GM18517 (cell line): Measurements from ENCODE around the gene HOXA10.

Experiments
- ATAC-seq: cut with Tn5 transposase; IDR thresholded peaks from one replicate; pipeline ENCODE4 v1.9.1; 2021; ENCODE audit warnings: mild to moderate bottlenecking, moderate library complexity; ENCODE audit not compliant: unreplicated experiment

HOXA10 gene

DNA sequence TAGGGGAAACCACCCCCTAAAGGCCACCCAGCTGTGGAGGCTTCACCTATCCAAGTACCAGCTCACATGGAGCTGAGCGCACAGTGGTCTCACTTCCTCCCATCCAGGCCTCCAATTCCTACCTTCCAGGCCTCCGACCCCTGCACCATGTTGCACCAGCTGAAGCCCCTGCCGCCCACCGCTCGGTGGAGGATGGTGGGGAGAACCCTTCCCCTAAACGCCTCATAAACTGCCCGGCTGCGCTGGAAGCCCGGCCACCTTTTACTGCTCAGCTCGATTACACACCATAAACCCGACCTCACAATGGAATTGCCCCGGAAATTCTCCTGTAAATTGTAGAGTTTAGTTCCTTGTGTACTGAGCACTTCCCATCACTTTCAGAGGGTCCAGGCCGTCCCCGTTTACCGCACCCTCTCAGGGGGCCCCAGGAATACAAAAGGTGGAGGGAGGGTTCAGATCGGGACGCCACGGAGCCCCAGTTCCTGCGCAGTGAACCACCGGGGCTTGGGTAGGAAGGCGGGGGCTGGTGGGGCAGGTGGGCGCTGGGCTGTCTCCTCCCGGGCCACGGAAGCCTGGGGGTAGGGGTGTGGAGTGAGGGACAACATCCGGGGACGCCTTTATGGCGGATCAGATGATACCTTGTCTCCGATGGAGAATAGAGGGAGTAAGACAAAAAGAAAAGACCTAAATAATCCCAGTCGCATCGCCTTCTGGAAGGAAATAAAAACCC, 16.3 kb downstream of the HOXA10 start:
- no peak for ATAC-seq

DNA sequence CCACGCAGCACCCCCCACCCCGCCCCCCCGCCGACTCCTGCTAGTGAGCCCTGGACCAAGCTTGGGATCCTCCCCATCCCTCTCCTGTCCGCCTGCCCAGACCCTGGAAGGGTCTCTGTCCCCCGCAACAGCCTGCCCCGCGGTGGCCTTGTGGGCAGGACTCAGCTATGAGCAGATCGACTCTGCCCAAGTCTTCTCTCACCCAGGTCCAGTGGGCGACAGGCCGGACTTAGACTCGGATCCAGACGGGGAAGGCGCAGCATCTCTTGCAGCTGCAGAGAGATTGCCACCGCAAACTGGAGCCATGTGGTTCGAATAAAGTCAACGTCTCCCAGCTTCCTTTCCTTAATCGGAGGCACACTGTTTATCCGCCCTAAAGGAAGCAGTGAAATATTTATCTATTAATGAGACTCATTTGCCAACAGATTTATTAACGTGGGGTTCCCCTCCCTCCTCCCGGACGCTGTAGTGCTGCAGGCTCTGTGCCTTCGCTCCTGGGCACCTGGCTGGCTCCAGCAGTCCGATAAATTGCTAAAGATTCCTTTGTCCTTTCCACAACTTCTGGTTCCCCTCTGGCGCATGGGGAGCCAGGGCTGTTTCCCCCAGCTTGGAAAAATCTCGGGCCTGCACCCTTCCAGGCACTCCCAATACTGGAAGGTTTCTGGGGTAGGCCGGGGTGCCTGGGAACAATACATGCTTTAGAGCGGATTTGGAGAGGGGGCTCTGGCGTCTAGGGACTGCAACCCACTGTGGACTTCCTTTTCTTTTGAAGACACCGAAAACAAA, 17.0 kb downstream of the HOXA10 start:
- ATAC-seq, result no peak

DNA sequence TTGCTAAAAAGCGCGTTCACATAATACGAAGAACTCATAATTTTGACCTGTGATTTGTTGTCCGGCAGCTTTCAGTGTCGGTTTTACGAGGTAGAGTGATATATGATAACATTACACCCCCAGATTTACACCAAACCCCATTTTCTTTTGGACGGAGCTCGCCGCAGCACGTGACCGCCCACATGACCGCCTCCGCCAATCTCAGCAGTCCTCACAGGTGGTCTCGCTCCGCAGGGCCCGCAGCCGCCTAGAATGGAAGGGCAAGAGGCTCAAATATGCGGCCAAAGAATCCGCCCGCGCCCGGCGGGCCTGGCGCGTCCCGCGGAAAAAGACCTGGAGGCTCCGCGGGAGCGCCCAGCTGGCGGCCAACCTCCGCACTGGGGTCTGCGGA, 17.6 kb downstream of the HOXA10 start, which contains the start of gene HOXA7:
TSS of gene HOXA7 (minus strand) at position 168 of the 391 bp plus-strand sequence. CDS start at position 38, 130 bp downstream.
- no peak for ATAC-seq

DNA sequence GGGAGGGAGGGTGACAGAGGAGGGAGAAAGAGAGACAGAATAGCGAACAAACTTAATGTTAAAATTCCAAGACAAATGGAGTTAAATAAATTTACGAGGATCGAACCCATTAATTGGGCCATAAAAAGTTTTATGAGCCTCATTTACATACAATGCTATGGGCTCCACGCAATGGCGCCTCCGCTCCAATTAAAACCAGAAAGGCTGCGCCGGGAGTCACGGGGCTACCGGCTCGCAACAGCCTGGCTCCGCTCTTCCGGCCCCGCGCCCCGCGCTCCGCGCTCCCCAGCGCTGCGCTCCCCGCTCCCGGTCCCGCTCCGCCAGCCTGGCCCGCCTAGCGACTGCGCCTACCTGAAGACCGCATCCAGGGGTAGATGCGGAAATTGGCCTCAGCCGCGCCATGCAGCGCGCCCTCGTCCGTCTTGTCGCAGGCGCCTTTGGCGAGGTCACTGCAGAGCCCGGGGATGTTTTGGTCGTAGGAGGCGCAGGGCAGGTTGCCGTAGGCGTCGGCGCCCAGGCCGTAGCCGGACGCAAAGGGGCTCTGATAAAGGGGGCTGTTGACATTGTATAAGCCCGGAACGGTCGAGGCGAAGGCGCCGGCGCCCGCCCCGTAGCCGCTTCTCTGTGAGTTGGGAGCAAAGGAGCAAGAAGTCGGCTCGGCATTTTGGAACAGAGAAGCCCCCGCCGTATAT, 18.2 kb downstream of the HOXA10 start:
- no peak for ATAC-seq

DNA sequence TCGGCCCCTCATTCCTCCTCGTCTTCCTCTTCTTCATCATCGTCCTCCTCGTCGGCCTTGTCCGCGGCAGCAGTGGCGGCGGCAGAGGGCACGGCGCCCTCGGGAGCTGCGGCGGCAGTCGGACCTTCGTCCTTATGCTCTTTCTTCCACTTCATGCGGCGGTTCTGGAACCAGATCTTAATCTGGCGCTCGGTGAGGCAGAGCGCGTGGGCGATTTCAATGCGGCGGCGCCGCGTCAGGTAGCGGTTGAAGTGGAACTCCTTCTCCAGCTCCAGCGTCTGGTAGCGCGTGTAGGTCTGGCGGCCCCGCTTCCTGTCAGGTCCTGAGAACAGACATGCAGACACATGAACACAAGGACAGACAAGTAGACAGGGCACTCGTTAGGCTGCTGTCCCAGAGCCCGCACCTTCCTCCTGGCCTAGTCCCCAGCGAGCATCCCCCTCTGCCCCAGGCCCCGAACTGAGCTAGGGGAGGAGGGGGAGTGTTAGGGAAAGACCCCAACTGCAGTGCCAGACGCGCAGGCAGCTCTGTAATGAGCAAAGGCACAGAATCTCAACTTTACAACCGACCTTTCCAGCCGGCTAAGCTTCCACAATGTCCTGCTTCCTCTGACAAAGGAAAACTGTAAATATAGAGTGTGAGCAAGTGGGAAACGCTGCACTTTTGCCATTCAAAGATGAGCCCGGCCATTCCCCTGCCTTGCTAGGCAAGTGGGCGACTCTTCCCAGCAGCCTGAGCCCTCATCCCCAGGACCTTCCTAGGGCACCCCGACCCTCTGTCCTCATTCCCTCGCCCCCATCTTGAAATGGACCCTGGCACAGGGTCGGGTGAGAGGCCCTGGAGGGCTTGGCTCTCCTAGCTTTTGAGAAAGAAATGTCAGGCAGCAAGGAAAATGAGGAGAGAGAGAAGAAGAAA, 19.0 kb downstream of the HOXA10 start:
- ATAC-seq, result no peak

DNA sequence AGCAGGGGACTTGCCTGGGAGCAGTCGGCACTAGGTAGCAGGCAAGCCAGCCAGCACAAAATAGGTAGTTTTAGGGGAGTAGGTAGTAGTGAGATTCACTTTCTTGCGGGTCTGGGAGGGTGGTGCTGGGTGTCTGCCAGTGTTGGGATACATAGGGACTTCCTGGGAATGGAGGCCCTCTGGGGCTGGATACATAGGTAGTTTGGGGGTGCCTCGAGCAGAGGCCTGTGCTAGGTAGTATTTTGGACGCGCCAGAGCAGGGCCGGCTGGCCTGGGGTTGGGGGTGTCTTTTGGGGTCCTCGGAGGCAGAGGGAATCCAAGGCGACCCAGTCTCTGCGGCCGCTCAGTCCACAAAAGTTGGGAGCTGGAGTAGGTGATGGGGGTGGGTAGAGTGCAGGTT, 19.8 kb downstream of the HOXA10 start:
- no peak for ATAC-seq

DNA sequence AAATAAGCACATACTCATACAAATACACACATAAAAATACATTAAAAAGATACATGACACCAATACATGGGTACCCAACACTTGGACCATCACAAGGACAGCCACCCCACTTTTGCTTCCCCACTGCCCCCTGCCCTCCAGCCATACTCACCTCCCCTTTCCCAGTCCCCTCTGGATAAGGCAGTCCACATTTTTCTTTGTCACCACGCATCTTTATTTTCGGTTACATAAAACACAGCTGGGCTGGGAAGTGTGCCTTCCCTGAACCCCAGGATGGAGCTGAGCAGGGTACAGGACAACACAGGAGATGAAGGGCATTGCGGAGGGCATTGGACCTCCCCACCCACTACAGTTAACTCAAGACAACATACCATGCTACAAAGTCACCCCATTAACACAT, 20.6 kb downstream of the HOXA10 start:
- no peak for ATAC-seq

DNA sequence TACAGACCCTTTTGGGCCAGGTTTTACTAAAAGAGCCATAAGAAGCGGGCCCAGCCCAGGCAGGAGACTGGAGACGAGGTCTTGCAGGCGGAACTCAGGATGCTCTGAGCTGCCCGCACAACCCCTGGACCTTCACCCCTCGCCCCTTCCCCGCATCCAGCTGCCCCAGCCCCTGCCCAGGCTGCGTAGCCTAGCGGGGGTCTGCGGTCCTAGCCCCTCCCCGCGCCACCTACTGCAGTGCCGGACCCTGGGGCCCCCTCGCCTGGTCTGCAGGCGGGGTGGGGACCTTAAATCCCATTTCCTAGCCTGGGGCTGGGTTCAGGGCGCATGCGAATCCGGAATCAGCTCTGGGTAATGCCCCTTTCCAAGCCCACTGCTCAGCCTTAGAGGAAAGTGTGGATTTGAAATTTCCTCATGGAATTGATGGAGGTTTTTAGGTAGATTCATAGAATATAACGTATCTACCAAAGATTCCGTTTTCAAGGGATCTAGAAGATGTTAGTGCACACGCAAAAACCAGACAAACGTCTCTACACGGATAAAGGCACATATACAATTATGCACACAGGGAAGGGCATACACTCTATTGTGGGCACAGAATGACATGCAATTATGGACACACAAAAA, 21.2 kb downstream of the HOXA10 start:
- ATAC-seq, result no peak

DNA sequence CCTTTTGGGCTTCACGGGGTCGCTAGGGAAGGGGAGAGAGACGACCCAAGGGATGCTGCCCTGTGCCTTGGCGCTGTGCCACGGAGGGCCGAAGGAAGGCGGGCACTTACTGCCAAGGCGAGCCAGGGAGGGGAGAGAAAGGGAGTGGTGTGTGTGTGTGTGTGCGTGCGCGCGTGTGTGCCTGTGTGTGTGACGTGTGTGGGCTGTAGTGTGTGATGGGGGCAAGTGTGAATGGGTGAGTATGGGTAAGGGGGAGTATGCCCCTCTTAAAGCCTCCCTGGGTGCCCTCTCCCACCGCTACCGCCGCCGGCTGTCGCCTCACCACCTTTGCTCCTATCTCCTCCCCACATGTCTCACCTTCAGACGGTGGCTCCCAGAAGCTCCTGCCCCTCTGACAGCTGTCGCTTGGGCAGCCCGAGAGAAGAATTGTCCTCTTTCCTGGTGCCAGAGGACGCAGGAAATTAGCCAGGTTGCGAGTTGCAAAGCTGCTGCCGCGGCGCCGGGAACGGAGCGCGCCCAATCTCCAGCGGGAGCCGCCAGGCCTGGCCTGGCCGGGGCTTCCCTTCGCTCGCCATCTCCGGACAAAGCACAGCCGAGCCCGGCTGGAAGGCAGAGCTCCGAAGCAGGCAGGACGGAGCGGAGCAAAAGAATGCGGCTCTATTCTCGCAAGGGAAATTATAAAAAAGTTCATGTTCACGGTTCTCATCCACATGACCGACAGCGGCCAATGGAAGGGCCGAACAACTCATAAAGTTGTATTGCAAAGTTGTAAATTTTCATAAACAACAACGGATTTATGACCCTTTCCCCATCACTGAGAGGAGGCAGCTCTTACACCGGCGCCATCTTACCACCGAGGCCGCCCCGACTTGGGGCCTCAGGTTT, 21.9 kb downstream of the HOXA10 start, which contains the start of gene HOXA3:
TSS of gene HOXA3 (minus strand) at position 653 of the 885 bp plus-strand sequence. CDS start 41,943 bp downstream, outside the sequence.
- no peak for ATAC-seq

DNA sequence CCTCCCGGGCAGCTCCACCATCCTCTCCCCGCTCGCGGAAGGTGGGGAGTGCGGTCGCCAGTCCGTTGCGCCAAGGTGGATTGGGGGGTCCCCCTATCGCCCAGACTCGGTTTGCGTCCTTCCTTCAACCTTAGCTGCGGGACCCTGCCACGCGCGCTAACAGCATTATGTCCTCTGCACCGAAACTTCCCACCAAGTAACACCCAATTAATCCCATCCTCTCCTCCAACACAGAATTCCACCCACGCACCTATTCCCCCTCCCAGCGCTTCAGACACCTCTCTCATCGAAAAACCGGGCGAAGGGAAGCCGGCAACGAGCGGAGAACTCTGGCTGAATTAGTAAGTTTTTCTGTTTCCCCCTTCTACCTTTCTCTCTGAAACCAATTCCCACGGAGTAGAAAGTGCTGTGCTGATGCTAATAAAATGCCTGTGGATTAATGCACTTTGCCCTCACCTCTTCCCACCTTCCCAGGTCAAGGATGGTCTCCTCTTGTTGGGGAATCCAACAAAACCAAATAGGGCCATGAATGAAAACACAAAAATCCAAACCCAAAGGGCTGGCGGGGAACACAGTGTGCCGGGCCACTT, 22.7 kb downstream of the HOXA10 start:
- ATAC-seq, result no peak

DNA sequence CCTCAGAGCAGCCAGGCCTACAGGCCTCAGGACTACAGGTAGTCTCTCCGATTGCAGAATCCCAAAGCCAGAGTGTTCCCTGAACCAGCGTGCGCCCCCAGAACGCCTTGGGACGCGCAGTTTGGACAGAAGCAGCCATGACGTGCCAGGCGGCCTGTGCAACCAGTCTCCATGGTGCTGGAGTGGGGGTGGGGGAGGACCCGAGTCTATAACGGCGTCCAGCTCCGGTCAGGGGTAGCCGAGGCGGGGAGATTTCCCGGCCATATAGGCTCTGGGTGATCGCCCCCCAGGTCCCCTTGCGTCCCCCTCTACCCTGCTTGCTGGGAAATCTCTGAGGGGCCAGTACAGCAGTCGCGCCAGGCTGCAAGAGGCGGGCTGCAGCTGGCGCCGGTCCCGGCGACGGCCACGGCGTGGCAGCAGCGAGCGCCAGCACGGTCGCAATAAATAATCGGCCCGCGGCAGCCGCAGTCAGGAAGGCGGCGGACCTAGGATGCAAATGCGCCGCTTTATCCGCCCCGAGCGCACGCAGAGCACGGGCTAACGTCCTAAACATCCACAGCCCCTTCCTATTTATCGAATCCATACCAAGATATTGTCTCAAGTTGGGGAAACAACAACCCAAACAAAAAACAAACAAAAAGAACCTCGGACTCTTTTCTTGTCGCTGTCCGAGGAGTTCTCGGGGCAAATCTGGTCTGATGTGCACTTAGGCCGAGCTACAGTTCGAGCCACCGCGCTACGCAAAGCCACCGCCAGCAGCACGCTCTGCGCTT, 23.4 kb downstream of the HOXA10 start:
- peak; percentile 67 for ATAC-seq

DNA sequence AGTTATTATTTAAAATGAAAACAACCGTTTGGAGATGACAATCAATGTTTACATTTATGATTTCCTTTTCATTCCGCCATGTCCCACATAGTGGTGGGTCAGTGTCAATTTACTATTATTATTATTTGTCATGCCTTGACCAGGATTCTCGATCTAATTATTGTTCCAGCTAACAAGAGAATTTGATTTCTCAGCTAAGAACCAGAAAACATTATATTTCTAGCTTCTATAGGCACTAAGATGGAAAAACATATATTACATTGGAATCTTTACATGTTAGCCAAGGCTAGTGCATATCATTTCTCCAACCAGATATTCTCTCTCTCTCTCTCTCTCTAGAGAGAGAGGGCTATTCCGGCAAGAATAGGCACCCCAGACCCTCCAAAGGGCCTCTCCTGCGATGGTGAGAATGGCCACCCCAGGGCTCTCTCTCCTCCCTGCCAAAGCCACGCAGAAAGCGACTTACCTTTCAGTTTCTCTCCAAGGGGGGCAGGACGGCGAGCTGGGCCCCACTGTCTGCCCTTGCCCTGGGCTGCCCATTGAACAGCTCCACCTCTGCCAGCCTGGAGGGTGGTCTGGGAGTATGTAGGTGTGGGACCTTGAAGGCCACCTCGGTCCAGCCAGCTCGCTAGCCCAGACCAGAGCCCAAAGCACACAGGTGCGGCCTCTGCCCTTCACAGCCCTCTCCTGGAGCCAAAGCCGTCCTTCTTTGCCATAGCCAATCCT, 24.1 kb downstream of the HOXA10 start:
- ATAC-seq, result no peak

DNA sequence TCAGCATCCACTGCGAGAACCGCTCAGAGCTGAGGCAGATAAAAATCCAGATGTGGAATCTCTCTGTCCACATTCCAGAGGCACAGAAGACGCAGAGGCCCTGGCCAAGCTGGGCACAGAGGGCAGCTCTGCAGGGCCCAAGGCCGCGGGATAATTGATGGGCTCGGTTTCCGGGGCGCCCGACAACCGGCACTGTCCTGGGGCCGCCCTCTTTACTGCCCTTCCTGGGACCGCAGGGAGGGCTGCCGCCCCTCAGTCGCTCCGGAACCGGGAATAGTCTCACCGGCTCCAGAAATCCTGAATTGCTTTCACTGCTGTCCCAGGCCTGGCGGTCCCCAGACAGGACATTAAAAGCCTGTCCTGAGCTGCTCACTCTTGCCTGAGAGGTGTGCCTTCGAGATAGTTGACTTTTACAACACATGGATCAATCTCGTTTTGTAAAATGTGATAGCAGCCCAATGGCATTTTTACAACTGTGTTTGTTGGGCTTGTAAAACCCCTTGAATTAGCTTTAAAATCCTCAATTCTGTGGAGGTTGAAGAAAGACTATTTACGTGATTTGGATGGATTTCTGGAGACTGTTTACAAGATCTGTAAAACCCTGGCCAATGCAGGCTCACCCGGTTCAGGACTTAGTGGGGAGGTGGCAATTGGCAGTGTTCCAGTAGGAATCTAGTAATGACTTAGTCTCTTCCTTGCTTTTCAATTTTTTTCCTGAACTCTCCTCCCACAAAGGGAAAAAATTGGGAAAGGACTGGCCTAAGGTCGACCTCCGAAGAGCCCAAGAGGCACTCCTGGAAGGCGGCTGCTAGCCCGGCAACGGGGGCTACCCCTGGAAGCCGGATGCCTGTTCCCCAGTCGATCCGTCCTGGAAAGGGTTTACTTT, 25.1 kb downstream of the HOXA10 start:
- ATAC-seq, result no peak

DNA sequence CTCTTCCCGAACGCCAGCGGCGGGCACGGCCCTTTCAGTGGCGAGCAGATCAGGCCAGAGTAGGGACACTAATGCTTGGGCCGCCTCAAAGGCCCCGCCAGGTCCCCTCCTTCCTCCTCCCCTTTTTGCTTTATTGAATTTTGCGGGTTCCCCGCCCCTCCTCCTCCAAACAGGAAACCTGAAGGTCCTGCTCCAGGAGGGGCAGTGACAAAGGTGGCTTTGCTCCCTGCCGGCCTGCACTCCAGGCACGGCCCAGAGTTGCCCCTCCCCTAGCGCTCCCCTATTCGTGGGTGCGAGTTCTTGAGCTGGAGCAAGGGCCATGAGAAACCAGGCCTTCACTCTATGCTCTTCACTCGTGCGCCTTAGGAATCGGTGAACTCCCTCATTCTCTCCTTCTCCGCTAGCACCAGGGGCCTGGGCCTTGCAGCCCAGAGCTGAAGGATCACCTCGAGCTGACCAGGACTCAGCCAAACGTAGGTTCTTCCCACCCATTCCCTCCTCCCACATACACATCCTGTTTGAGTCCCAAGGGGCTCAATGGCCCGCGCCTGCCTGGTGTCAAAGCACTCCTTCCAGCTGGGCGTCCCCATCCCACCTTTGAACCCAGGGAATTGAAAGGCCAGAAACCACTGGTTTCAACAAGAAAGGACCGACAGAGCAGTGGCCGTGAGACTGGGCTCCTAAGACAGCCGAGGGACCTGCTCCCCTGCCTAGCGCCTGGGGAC, 25.9 kb downstream of the HOXA10 start:
- ATAC-seq, result no peak

DNA sequence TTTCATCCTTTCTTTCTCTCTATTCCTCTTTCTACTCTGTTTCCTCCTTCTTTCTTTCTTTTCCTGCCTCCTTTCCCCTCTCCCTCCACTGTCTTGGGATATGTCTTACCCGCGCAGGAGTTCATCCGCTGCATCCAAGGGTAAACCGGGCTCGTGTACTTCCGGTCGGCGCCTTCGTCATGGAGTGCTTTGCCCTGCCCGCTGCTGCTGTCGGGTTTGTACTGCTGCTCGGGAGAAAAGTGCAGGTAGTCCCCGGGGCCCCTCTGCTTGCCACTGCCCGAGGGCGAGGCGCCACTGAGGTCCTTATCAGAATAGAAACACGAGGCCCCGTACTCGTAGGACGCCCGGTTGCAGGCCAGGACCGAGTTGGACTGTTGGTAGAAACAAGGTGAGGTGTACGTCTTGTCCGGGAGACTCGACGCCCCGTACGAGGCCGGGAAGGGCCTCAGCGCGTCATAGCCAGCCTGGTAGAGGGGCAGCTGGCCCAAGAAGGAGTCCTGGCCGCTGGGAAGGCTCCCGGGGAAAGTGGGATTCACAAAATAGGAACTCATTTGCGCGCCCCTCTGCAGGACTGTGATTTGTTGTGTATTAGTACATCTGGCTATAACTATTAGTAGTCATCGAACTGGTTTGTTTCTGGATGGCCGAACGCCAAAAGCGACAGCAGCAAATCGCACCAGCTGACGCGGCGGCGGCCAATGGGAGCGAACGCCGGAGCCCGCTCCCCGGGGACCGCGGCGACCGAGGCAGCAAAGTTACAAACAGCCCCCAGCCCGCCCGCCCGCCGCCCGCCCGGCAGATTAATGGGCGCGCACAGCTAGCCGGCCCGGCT, 26.7 kb downstream of the HOXA10 start, which contains the start of gene HOXA6:
TSS of gene HOXA6 (minus strand) at position 576 of the 832 bp plus-strand sequence. CDS start at position 551, 25 bp downstream.
- ATAC-seq, result no peak
